ENCODE results near the gene CTNND1.

DNA sequence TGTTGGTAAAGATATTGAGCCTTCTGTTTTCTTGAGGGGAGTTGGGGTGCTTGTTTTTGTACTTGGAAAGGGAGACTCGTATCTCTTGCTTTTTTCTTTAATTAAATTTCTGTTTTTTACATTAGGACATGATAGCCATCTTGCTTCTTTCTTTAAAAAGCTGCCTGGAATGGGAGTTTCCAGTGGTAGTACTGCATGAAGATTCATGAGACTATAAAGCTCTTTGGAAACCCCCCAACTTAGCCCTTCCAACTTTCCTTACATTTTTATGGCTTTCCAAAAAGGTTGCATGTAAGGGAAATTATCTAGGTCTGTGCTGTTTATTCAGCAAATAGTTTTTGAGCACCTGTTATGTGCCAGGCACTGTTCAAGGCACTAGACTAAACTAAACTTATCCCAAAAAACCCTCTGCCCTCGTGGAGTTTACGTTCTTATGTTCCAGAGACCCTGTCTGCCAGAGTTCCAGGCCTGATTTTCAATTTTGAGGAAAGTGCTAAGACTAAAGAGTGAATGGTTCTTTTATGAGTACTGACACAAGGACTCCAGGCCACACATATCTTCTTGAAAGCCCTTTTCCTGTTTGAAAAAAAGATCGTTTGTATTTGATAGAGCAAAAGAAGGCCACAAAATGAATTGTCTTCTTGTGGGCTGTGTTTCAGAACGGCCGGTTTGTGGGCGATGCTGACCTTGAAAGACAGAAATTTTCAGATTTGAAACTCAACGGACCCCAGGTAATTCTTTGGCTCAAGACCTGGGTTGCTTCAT lies 31.9 kb downstream of the CTNND1 start:
- TF ChIP-seq POLR2AphosphoS5 (IDR thresholded peaks at IDR 0.05) (no peak), POLR2A (IDR thresholded peaks at IDR 0.05) (no peak)
